NOMO-1 (cell line): Measurements from ENCODE around the gene PHF12.
"Not testable (repeated sequence)": the region's sequence is repeated elsewhere in the genome, so short reads cannot be mapped to it uniquely, and the experiment has no call there.

Source experiments
- DNase-seq, 2 experiments: peaks; one replicate each; lab custom pipeline; 2025; ENCODE audit not compliant: unreplicated experiment in 2 of 2; lab: John Stamatoyannopoulos, UW

Gene PHF12

DNA sequence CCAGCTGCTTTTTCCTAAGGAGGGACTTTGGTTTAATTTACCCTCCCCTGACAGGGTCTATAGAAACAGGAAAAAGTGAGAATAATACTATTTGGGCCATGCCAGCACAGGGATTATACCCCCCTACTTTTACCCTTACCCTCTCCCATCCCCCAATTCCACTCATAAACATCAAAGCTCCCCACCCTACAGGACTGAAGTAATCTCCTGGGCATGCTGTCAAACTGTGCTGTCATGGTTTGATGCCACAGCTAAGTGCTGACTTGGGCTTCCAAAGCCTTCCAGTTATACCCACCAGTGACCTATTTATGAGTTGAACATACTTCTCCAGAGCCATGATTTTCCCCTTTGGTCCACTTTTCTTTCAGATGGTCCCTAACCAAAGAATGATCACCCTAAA lies 12.8 kb downstream of the PHF12 start:
- DNase-seq, result no peak

DNA sequence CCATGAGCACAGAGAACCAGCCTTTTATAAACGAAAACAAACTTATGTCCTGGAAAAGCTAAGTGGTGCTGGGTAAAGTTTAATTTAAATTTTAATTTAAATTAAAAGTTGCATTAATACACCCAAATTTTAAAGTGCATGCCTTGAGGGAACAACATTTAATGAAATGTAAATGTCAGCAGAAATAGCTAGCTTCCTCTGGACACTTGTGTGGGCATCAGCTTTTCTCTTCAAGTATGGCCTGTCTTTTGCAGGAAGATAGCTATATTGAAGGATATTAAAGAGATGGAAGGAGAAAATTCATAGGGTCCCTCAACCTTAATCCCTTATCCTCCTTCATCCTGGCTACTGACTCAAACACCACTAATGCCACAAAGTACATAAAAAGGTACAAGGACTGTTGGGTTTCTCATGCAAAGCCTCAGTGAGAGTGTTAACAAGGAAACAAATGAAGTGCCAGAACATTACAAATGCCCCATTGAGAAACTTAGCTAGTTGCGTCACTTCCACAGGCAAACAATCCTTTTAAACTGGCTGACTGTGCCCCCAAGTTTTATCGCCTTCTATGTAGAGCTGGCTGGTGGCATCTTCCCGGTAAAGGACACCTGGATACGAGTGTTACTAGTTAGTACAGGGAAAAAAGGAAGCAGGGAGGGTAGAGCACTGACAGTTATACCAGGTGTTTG lies 14.1 kb downstream of the PHF12 start:
- DNase-seq, result peak; percentile 18 to 78

- no peak for DNase-seq
Measured at GRCh38 chr17:28935744-28936460, 15.4 kb downstream of the PHF12 start.

DNA sequence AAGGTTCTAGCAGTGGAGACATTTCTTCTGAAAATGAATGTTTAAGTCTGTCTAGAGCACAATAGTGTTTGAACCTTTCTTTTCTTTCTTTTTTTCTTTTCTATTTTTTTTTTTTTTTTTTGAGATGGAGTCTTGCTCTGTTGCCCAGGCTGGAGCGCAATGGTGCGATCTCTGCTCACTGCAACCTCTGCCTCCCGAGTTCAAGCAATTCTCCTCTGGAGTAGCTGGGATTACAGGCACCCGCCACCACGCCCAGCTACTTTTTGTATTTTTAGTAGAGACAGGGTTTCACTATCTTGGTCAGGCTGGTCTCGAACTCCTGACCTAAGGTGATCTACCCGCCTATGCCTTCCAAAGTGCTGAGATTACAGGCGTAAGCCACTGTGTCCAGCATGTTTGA lies 16.8 kb downstream of the PHF12 start:
- not testable (repeated sequence) for DNase-seq

GRCh38 chr17:28929787-28930186 lies 21.5 kb downstream of the PHF12 start:
- no peak for DNase-seq

DNA sequence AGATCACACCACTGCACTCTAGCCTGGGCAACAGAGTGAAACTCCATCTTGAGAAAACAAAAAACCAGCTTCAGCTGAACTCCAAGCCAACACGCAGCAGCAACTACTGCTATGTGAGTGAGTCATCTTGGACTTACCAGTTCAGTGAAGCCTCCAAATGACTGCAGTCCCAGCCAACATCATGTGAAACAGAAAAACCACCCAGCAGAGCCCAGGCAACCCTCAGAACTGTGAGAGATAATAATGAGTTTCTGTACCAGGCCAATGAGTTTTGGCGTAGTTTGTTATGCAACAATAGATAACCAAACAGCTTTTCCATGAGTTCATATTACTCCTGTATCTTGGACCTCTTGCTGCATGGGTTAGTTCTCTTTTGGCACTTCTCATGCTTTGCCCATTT lies 23.3 kb downstream of the PHF12 start:
- peak in 1 of 2 experiments; percentile 8 for DNase-seq

DNA sequence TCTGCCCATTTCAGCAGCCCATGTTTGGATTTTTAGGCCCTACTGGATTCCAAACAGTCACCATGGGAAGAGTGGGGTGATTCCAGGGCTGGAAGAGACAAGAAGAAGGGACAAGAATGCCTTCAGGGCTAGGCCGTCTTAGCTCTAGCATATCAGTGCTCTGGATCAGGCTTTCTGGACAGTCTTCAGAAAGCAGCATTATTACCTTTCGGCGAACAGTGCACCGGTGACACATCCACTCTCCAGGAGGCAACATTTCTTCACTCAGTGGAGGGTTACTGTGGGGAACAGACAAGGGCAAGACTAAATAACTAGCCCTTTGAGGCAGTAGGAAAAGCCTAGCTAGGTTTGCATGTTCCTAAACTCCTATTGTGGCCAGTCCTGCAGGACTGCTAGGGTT lies 24.5 kb downstream of the PHF12 start:
- no peak for DNase-seq

- DNase-seq, result no peak
Measured at GRCh38 chr17:28926366-28926765, 25.0 kb downstream of the PHF12 start.

- DNase-seq, result peak; percentile 84 to 95
Measured at GRCh38 chr17:28925912-28926365, 25.4 kb downstream of the PHF12 start.

- no peak for DNase-seq
Measured at GRCh38 chr17:28920201-28920600, 31.1 kb downstream of the PHF12 start.

GRCh38 chr17:28918295-28918694 lies 33.0 kb downstream of the PHF12 start:
- no peak for DNase-seq

- DNase-seq, result no peak
Measured at GRCh38 chr17:28917465-28917864, 33.9 kb downstream of the PHF12 start.

- DNase-seq, result no peak
Measured at GRCh38 chr17:28917029-28917428, 34.3 kb downstream of the PHF12 start.

- peak in 1 of 2 experiments; percentile 30 for DNase-seq
Measured at GRCh38 chr17:28916302-28916934, 34.9 kb downstream of the PHF12 start.

- no peak for DNase-seq
Measured at GRCh38 chr17:28912938-28913333, 38.4 kb downstream of the PHF12 start.

DNA sequence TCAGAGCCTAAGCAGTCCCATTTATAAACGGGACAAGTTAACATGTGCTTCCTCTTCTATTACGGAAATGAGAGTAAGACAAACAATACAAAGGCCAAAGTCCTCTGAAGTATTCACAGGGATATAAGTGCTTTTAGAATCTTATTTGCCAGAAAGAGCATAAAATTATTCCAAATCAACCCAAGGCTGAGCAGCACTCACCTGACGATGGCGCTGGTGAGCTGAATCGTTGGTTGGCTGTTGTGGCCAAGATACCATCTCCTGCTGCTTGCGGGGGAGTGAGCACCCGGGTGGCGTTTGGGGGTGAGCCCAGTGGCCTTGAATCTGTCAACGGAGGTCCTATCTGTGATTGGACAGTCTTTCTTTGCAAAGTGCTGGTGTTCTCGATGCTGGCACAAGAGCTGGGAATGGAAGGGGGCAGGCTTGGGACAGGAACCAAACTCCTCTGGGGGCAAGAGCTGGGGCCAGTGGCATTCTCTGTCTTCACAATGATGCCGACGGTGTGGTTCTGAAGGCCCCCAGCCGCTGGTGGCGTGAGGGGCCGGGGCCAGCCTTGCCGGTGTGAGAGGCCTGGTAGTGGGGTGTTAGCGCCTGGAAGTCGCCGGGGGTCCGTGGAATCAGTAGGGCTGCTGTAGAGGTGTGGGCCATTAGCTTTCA lies 38.9 kb downstream of the PHF12 start:
- no peak for DNase-seq

DNA sequence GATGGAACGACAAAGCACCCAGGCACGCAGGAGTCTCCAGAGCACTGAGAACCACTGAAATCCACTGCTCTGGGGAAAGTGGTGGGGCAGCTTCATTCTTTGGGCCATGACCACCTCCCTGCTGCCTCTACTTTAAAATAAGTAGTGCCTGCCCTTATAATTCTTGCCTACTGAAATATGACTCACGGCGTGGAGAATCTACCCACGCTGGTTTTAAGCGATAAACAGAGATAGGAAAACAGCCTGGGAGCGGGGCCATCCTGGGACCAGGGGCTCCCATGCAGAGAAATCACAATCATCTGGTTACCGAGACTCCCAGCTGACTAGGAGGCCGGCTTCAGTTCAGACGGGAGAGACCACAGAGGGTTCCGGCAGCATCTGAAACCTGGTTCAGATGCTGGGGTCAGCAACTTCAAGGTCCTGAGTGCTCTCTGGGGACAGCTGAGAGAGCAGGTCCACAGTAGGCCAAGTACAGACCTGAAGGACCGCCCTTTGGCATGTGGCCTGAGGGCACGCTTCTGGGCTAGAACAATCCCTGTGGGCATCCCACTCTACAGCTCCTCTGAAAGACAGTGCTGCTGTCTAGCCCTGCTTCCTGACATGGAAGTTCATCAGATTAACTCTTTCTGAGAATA lies 39.8 kb downstream of the PHF12 start:
- no peak for DNase-seq

GRCh38 chr17:28910534-28910933 lies 40.8 kb downstream of the PHF12 start:
- DNase-seq, result no peak

- DNase-seq, result no peak
Measured at GRCh38 chr17:28908640-28909167, 42.6 kb downstream of the PHF12 start.

DNA sequence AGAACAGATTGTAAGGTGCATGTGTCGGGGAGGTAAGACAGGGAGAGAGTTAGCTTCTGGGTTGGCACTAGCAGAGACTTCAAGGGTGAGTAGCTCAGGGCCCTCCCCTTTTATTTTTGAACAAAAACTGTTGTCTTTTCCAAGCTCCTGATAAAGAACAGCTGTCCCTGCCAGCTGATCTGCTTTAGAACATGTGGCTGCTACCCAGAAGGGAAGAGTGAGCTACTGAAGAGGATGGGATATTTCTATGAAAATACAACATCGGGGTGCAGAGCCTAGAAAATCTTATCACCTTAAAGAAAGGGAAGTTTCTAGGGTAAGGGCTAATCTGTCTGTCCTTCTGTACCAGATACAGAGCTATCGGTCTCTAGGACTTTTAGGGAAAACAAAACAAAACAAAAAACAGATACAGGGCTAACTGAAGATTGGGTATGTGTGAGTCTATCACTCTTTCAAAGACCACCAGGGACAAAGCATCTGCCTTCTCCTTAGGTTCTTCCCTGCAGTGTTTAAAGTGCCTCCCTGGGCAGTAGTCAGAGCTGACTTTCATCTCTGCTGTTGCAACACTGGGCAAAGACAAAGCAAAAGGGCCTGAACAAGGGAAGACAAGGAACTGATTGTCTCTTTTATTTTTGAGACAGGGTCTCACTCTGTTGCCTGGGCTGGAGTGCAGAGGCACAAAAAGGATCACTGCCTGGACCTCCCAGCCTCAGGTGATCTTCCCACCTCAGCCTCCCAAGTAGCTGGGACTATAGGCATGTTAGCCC lies 43.4 kb downstream of the PHF12 start:
- no peak for DNase-seq
